ENCODE results near the gene C16orf92.

DNA sequence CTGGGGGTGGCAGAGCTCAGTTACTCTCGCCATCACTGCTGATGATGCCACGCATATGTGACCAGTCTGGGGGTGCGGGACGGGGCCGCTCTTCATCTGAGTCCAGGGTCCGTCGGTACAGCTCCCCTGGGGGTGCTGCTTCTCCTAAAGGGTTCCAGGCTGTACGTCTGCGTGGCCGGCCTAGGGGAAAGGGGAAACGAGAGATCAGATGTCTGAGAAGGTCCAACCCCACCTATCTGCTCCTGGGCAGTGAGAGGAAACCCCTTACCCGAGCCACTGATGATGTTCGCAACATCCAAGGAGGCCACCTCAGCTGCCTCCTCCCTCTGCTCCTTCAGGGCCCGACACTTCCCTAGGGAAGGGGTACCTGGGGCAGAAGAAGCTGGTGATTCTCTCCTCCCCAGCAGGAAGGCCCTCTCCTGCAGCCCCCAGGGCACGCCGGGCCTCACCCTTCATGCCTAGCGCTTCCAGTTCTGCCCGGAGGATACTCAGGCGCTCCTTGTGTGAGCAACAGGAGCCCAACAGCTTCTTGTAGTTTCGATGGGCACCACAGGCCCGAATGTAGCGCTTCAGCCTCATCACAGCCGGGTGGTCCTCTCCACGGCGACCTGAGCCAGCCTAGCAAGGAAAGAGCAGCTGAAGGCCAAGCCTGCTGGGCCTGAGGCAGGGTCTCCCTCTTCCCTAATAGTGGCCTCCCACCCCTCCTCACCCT is 29.7 kb upstream of the C16orf92 start:
- TF ChIP-seq, protein P1, sequence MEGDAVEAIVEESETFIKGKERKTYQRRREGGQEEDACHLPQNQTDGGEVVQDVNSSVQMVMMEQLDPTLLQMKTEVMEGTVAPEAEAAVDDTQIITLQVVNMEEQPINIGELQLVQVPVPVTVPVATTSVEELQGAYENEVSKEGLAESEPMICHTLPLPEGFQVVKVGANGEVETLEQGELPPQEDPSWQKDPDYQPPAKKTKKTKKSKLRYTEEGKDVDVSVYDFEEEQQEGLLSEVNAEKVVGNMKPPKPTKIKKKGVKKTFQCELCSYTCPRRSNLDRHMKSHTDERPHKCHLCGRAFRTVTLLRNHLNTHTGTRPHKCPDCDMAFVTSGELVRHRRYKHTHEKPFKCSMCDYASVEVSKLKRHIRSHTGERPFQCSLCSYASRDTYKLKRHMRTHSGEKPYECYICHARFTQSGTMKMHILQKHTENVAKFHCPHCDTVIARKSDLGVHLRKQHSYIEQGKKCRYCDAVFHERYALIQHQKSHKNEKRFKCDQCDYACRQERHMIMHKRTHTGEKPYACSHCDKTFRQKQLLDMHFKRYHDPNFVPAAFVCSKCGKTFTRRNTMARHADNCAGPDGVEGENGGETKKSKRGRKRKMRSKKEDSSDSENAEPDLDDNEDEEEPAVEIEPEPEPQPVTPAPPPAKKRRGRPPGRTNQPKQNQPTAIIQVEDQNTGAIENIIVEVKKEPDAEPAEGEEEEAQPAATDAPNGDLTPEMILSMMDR (IDR thresholded peaks at IDR 0.05) = no peak
- TF ChIP-seq POLR2A (IDR thresholded peaks at IDR 0.05) = no peak

Measured in adrenal gland (tissue), 5 donors.